Erythroblast (primary cell): Measurements from ENCODE around the gene TSNAXIP1.
A peak's percentile ranks its signal among the peaks of the same experiment; 100 is the strongest.

Experiments
- DNase-seq, 2 experiments: peaks; one replicate each; lab custom pipeline; 2025; lab: John Stamatoyannopoulos, UW
- GATA1 ChIP-seq: IDR thresholded peaks from 2 replicates; pipeline ENCODE4 v1.6.1; 2011; ENCODE audit warnings: low read depth, mild to moderate bottlenecking, control low read depth, low read length, moderate library complexity
- POLR2A ChIP-seq: IDR thresholded peaks from 2 replicates; pipeline ENCODE4 v1.6.1; 2011; ENCODE audit warnings: mild to moderate bottlenecking, low read length

The TSNAXIP1 gene

DNA sequence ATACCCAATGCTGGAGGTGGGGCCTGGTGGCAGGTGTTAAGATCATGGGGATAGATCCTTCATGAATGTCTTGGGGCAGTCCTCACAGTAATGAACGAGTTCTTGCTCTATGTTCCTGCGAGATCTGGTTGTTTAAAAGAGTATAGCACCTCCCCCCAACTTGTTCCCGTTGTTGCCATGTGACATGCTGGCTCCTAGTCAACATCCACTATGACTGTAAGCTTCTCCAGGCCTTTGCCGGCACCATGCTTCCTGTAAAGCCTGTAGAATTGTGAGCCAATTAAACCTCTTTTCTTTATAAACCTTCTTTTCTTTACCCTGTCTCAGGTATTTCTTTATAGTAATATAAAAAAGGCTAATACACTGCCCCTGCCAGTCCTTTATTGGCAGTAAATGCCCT lies 33.6 kb upstream of the TSNAXIP1 start:
- TF ChIP-seq POLR2A (no peak), GATA1 (no peak)
- no peak for DNase-seq

GRCh38 chr16:67773569-67774456 lies 32.9 kb upstream of the TSNAXIP1 start:
- TF ChIP-seq GATA1 (no peak), POLR2A (no peak)
- DNase-seq, result no peak

DNA sequence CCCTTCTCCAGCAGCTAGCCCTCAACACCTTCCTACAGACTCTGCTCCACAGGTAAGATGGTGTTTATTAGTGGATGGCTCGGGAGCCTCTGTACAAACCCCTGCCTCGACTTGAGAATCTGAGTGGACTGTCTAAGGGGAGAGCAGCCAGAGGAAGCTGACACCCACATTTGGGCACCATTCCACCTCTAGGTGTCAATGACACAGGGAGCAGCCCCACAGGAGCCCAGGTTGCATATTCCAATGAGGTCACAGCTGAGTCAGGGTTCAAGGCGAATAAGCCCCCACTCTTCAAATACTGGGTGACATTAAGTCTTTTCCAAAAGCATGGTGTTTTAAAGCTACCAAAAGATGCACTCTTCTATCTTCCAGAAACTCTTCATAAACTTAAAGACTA lies 32.2 kb upstream of the TSNAXIP1 start:
- TF ChIP-seq POLR2A (no peak), GATA1 (no peak)
- no peak for DNase-seq

GRCh38 chr16:67775273-67775672 lies 31.4 kb upstream of the TSNAXIP1 start:
- no peak for DNase-seq
- TF ChIP-seq POLR2A (no peak), GATA1 (no peak)

DNA sequence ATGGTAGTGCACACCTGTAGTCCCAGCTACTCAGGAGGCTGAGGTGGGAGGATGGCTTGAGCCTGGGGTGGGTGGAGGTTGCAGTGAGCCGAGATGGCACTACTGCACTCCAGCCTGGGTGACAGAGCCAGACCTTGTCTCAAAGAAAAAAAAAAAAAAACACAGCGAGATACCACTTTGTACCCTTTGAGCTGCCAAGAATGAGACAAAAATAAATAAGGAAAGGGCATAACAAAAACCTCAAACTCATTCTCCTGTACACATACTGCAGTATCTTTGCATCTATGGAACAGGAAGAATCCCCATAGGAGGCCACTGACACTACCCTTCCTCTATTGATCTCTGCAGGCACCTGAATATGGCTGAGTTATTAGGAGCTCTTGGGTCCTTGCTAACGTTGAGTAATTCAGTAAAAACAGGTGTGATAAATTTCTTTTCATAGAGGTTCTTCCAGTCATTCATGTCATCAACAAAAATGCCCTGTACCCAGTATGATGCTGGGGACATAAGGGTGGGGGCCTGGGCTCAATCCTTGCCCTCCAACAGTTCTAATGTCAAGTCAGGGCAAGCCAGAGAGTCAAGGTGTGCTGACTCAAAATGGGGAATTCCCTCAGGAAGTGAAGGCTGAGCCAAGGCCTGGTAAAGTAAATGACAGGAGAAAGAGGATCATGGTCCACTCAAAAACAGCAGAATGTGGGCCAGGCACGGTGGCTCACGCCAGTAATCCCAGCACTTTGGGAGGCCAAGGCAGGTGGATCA lies 27.3 kb upstream of the TSNAXIP1 start:
- TF ChIP-seq POLR2A (no peak), GATA1 (no peak)
- no peak for DNase-seq

DNA sequence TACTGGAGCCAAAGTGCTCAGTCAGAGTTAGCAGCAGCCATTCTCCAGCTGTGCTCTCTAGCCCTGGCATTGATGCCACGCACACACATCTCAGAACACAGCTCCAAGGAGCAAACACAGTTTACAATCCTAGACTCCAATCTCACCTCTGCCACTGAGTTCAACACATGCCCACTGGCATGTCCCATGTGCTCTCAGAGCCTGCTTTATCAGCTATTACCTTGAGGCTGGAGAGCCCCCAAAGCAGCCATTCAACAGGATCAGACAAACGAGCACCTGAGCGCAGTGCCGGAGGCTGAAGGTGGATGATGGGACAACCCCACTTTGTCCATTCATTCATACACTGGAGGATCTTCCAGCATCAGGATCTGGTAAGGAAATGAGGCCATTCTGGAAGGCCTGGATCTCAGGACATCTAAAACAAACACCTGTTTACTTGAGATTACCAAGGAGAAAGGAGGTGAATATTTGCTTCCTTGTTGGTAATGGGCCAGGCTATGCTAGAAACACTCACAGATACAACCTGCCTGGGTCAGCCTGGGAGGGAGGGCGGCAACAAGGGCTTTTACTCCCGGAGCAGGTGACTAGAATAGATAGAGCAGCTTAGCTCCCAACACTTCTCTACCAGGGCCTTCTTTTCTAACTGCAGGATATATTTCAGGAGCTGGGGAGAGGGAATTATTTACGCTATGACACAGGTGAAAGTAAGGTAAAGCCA lies 25.7 kb upstream of the TSNAXIP1 start:
- no peak for TF ChIP-seq GATA1
- no peak for TF ChIP-seq POLR2A
- peak; percentile 48 to 69 for DNase-seq

GRCh38 chr16:67781565-67781921 lies 25.1 kb upstream of the TSNAXIP1 start:
- TF ChIP-seq GATA1 (no peak), POLR2A (no peak)
- DNase-seq, result peak; percentile 39 to 66

- TF ChIP-seq POLR2A (no peak), GATA1 (no peak)
- DNase-seq, result no peak
These were observed 23.9 kb upstream of the TSNAXIP1 start for GRCh38 chr16:67782567-67783352.

- no peak for DNase-seq
- no peak for TF ChIP-seq POLR2A
- TF ChIP-seq GATA1, result no peak
These were observed 23.4 kb upstream of the TSNAXIP1 start for GRCh38 chr16:67783353-67783725.

- TF ChIP-seq POLR2A (no peak), GATA1 (no peak)
- no peak for DNase-seq
These were observed 20.2 kb upstream of the TSNAXIP1 start for GRCh38 chr16:67786491-67786890.

DNA sequence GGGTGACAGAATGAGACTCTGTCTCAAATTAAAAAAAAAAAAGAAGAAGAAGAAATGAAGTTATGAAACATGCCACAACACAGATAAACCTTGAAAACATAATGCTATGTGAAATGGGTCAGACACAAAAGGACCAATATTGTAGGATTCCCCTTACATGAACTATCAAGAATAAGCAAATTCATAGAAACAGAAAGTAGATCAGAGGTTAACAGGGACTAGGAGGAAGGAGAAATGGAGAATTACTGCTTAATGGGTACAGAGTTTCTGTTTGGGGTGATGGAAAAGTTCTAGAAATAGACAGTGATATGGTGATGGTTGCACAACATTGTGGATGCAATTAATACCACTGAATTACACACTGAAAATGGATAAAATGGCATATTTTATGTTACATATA lies 16.6 kb upstream of the TSNAXIP1 start:
- no peak for DNase-seq
- TF ChIP-seq POLR2A, result no peak
- no peak for TF ChIP-seq GATA1

DNA sequence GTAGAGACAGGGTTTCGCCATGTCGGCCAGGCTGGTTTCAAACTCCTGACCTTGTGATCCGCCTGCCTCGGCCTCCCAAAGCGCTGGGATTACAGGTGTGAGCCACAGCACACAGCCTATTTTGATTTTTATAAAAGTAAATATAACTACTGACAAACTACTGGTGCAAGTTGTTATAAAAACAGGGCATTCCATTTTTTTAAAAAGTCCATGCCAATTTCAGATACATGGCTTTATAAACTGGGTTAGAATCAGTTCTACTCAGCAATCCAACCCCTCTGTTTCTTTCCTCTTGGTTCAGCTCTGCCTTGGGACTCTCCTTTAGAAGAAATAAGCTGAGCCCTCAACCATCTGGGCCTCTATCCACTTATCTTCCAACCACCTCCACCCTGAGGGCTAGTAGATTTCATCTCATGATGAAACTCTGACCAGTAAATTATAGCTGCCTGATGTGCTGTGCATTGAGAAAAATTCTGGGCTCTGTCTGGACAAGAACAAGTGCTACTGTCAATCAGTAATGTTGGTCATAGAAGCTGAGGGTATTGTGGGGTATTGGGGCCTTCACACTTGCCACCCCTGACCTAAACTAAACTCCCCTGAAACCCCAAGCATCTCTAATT lies 10.5 kb upstream of the TSNAXIP1 start:
- DNase-seq, result peak; percentile 80 to 81
- TF ChIP-seq POLR2A, result no peak
- no peak for TF ChIP-seq GATA1
